Fibroblast of lung (primary cell): ENCODE data around the gene CACNB4. TPM values are rescaled to one million over a fixed set of nuclear protein-coding genes. Genes with fewer than 3 reads are reported as not detected.

Source experiments
- DNase-seq, 2 donors: peaks; one replicate each; pipeline versions ENCODE4 v3.0.0 to v3.0.0-alpha.2; 2010; ENCODE audit warnings: low read depth in 2 of 2
- H2AFZ ChIP-seq: 2 replicates; pipeline ENCODE4 v1.5.1; 2012; ENCODE audit warnings: low read length, control low read depth, inconsistent platforms
- H3K27ac ChIP-seq: 2 replicates; pipeline ENCODE4 v1.5.1; 2011; ENCODE audit warnings: low read length, control low read depth; ENCODE audit not compliant: insufficient read depth
- H3K27me3 ChIP-seq: 2 replicates; pipeline ENCODE4 v1.5.1; 2011; ENCODE audit warnings: mild to moderate bottlenecking, low read length; ENCODE audit not compliant: control insufficient read depth, insufficient read depth
- H3K36me3 ChIP-seq: 2 replicates; pipeline ENCODE4 v1.5.1; 2011; ENCODE audit warnings: low read length; ENCODE audit not compliant: control insufficient read depth, insufficient read depth
- H3K4me1 ChIP-seq: 2 replicates; pipeline ENCODE4 v1.5.1; 2011; ENCODE audit warnings: low read length; ENCODE audit not compliant: control insufficient read depth, insufficient read depth; ENCODE audit errors: extremely low read depth
- H3K4me2 ChIP-seq: 2 replicates; pipeline ENCODE4 v1.5.1; 2011; ENCODE audit warnings: low read length, control low read depth; ENCODE audit not compliant: insufficient read depth; ENCODE audit errors: extremely low read depth
- H3K4me3 ChIP-seq, 4 experiments: fragments of 200-600 bp in 1 of 4; sonication (generic) in 1 of 4; replicated peaks in 1 of 4; 2 replicates each; pipeline ENCODE4 v1.5.1; 2011 to 2016; ENCODE audit warnings: low read length in 4 of 4, low read depth in 3 of 4, mild to moderate bottlenecking in 3 of 4, control low read depth in 2 of 4, inconsistent platforms in 1 of 4, mixed read lengths in 1 of 4; ENCODE audit not compliant: insufficient read depth in 1 of 4; ENCODE audit errors: control extremely low read depth in 1 of 4
- H3K79me2 ChIP-seq: 2 replicates; pipeline ENCODE4 v1.5.1; 2012; ENCODE audit warnings: mild to moderate bottlenecking, low read length, inconsistent platforms; ENCODE audit not compliant: control insufficient read depth, insufficient read depth
- H3K9ac ChIP-seq: 2 replicates; pipeline ENCODE4 v1.5.1; 2011; ENCODE audit warnings: mild to moderate bottlenecking, low read length, control low read depth; ENCODE audit not compliant: insufficient read depth
- H3K9me3 ChIP-seq: 2 replicates; pipeline ENCODE4 v1.5.1; 2012; ENCODE audit warnings: low read depth, low read length; ENCODE audit not compliant: control insufficient read depth, insufficient read depth
- H4K20me1 ChIP-seq: 2 replicates; pipeline ENCODE4 v1.5.1; 2011; ENCODE audit warnings: low read length; ENCODE audit not compliant: control insufficient read depth, insufficient read depth; ENCODE audit errors: extremely low read depth
- EZH2 ChIP-seq: IDR thresholded peaks from 2 replicates; pipeline ENCODE4 v1.5.1; 2012; ENCODE audit warnings: low read length, control low read depth, mild to moderate bottlenecking; ENCODE audit errors: missing control alignments
- polyA plus RNA-seq, 2 donors: library from polyadenylated mRNA; depleted of rRNA in 1 of 2; stranded (reverse) in 1 of 2; unstranded in 1 of 2; fragments of >200 nt; gene quantifications; 2 replicates each; pipeline ENCODE4 v1.2.1, GENCODE V29; 2011 to 2012; ENCODE audit warnings: missing spikeins in 1 of 2
- total RNA-seq: library from RNA; depleted of rRNA; stranded (reverse); fragments of >200 nt; gene quantifications from 2 replicates; pipeline ENCODE4 v1.2.1, GENCODE V29; 2014
- TF ChIP-seq, protein P1 (sequence below), 2 donors: IDR thresholded peaks in 1 of 2; conservative IDR thresholded peaks in 1 of 2; 1 replicate in 1 of 2; 2 replicates in 1 of 2; pipeline ENCODE4 v1.5.1; 2011 to 2012; ENCODE audit warnings: low read length in 2 of 2, control low read depth in 1 of 2, inconsistent platforms in 1 of 2, low read depth in 1 of 2, mild to moderate bottlenecking in 1 of 2

The CACNB4 gene
- total and polyA plus RNA-seq, 2 donors (not counting 1 experiment from before 2014, with no cell fraction given) = 0.66 to 2.5 TPM

DNA sequence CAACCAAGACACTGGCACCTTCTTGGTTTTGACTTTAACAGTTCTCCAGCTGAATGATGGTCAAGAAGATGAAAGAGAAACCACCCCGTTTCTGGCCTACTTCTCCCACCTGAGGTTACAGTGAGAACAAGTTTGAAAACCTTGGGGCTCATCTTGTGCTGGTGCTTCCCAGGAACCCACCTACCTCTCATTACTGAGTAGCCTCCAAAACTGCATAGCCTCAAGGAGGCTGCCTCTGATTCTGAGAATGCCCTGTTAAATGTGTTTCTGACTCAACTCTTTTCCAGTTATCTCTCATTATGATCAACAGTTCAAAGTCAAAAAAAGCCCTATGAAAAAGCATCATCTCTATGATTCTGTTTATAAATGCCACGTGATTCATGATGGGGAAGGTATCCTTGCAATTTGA, 121.9 kb downstream of the CACNB4 start:
- Histone ChIP-seq H3K9ac (no peak overlapping the region), H3K27me3 (peaks cover 3% of the 10 kb centered on the region), H3K4me2 (no peak overlapping the region), H2AFZ (no peak overlapping the region), H4K20me1 (no peaks in the 10 kb centered on the region), H3K79me2 (no peaks in the 10 kb centered on the region), H3K4me1 (no peaks in the 10 kb centered on the region), H3K9me3 (no peaks in the 10 kb centered on the region), H3K36me3 (no peaks in the 10 kb centered on the region), H3K27ac (no peak overlapping the region), H3K4me3 (no peak overlapping the region)
- TF ChIP-seq, protein P1, sequence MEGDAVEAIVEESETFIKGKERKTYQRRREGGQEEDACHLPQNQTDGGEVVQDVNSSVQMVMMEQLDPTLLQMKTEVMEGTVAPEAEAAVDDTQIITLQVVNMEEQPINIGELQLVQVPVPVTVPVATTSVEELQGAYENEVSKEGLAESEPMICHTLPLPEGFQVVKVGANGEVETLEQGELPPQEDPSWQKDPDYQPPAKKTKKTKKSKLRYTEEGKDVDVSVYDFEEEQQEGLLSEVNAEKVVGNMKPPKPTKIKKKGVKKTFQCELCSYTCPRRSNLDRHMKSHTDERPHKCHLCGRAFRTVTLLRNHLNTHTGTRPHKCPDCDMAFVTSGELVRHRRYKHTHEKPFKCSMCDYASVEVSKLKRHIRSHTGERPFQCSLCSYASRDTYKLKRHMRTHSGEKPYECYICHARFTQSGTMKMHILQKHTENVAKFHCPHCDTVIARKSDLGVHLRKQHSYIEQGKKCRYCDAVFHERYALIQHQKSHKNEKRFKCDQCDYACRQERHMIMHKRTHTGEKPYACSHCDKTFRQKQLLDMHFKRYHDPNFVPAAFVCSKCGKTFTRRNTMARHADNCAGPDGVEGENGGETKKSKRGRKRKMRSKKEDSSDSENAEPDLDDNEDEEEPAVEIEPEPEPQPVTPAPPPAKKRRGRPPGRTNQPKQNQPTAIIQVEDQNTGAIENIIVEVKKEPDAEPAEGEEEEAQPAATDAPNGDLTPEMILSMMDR (conservative IDR thresholded peaks at IDR 0.05 in 1 of 2, IDR thresholded peaks at IDR 0.05 in 1 of 2; ENCODE audit: low read depth in 1 of 2, low read length in 2 of 2) = no peak
- no peak for DNase-seq

DNA sequence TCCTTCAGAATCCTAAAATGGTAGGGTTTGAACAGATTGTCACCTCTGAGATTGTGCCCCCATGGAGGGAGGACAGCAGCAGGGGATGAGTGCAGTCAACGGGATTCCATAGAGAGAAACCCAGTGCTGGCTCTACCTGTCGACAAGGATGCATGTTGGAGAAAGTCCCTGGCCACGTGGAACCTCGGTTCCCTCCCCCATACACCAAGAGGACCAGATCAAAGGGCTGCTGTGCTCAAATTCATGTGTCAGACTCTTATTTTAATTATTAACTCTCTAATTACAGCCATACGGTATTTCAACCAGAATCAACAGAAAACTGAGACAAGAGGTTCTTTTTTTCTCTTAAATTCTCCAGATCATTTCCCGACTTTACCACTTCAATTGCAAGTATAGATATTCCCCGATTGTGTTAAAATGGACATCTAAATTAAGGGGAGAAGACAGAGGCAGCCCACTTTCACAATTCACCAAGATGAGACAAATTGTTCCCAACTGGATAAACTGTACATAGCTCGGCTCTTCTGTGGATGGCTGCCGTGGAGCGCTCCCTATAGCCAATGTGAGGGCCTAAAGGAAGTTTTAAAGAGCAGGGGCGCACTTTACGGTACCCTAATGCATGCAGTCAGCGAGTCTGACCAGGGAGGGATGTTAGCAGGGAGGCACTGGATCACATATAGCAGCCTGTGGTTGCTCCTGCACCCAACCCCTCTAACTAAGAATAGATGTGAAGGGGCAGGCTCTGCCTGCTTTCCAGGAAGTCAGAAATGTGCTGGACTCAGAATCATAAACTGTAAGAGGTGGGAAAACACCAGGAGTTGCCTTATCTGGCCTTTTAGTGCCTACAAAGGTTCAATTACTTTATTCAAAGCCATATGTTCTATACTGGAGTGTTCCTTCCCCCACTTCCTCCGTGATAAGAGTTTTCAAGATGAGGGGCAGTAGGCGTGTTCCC, 123.1 kb downstream of the CACNB4 start:
- Histone ChIP-seq H3K4me3 (no peak overlapping the region), H3K9me3 (no peaks in the 10 kb centered on the region), H3K79me2 (no peaks in the 10 kb centered on the region), H3K4me2 (no peak overlapping the region), H3K27me3 (peaks cover 3% of the 10 kb centered on the region), H3K9ac (no peak overlapping the region), H4K20me1 (no peaks in the 10 kb centered on the region), H3K4me1 (no peaks in the 10 kb centered on the region), H2AFZ (no peak overlapping the region), H3K27ac (no peak overlapping the region), H3K36me3 (no peaks in the 10 kb centered on the region)
- TF ChIP-seq EZH2 = no peak
- TF ChIP-seq, protein P1 (conservative IDR thresholded peaks at IDR 0.05 in 1 of 2, IDR thresholded peaks at IDR 0.05 in 1 of 2; ENCODE audit: low read depth in 1 of 2, low read length in 2 of 2) = no peak
- no peak for DNase-seq

DNA sequence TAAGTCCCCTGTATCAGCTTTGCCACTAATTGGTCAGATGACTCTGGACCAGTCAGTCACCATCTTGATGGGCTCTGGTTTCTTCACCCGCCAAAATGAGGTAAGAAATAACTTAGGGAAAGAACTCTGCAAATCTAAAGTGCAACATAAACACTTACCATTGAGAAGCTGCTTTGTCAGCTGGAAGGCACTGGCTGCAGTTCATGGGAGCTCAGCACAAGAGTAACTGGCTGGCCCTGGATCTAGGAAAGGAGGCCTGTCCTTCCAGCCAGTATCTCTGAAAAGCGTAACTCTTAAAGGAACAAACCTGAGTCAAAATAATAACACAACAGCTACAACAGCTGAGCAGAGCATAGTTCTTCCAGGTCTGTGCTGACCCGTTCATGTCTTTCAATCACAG, 123.9 kb downstream of the CACNB4 start:
- no peak overlapping the region for H3K9ac ChIP-seq
- no peaks in the 10 kb centered on the region for H3K9me3 ChIP-seq
- H3K4me1 ChIP-seq = no peaks in the 10 kb centered on the region
- TF ChIP-seq, protein P1 (conservative IDR thresholded peaks at IDR 0.05 in 1 of 2, IDR thresholded peaks at IDR 0.05 in 1 of 2; ENCODE audit: low read depth in 1 of 2, low read length in 2 of 2) = no peak
- no peak for TF ChIP-seq EZH2
- peaks cover 3% of the 10 kb centered on the region for H3K27me3 ChIP-seq
- no peaks in the 10 kb centered on the region for H3K36me3 ChIP-seq
- DNase-seq = no peak
- no peak overlapping the region for H3K4me3 ChIP-seq
- H3K79me2 ChIP-seq = no peaks in the 10 kb centered on the region
- H3K27ac ChIP-seq = no peak overlapping the region
- no peak overlapping the region for H3K4me2 ChIP-seq
- H4K20me1 ChIP-seq = no peaks in the 10 kb centered on the region
- H2AFZ ChIP-seq = no peak overlapping the region
